ENCODE results near the gene OSBPL3.

Gene OSBPL3

GRCh38 chr7:24951441-24951980, 28.5 kb downstream of the OSBPL3 start:
- no peak for ATAC-seq
- Mint-ChIP-seq H3K4me3 (peak overlapping the region; percentile 36), H3K9me3 (no peaks in the 10 kb centered on the region), H3K36me3 (peaks cover 25% of the 10 kb centered on the region), H3K4me1 (peaks cover 86% of the 10 kb centered on the region), H3K27ac (no peak overlapping the region), H3K27me3 (no peaks in the 10 kb centered on the region)

DNA sequence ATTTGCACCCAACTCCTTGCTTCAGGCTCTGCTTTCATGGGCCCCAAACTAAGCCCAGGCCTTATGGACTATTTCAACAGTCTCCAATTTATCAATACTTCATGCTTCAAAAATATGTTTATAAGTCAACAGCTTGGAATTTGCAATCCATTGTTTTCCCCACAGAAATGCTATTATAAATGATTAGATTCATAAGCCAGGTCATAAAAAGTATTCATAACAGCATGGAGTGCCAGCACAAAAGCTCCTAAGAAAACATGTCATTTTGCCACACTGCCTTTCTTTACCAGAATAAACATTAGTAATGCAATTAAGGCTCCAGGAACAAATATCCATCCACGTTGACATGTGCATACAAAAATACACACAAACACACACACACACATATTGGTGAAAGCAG, 30.1 kb downstream of the OSBPL3 start:
- ATAC-seq = no peak

GRCh38 chr7:24948739-24949138, 31.2 kb downstream of the OSBPL3 start:
- Mint-ChIP-seq H3K36me3 (peaks cover 17% of the 10 kb centered on the region), H3K27ac (peak overlapping the region; percentile 41), H3K4me1 (peaks cover 80% of the 10 kb centered on the region), H3K4me3 (no peak overlapping the region), H3K9me3 (no peaks in the 10 kb centered on the region), H3K27me3 (no peaks in the 10 kb centered on the region)
- ATAC-seq = no peak

More for the DNA sequence above, 30.1 kb downstream of the OSBPL3 start:
- no peak overlapping the region for H3K4me3 Mint-ChIP-seq
- H3K9me3 Mint-ChIP-seq = no peaks in the 10 kb centered on the region
- peaks cover 23% of the 10 kb centered on the region for H3K36me3 Mint-ChIP-seq
- H3K4me1 Mint-ChIP-seq = peaks cover 88% of the 10 kb centered on the region
- peak overlapping the region; percentile 41 for H3K27ac Mint-ChIP-seq
- H3K27me3 Mint-ChIP-seq = no peaks in the 10 kb centered on the region

- H3K36me3 Mint-ChIP-seq = peaks cover 17% of the 10 kb centered on the region
- H3K27me3 Mint-ChIP-seq = no peaks in the 10 kb centered on the region
- H3K4me1 Mint-ChIP-seq = peaks cover 70% of the 10 kb centered on the region
- no peak for ATAC-seq
- H3K4me3 Mint-ChIP-seq = no peak overlapping the region
- H3K9me3 Mint-ChIP-seq = no peaks in the 10 kb centered on the region
- no peak overlapping the region for H3K27ac Mint-ChIP-seq
These were observed 33.5 kb downstream of the OSBPL3 start for GRCh38 chr7:24946467-24946866.

GRCh38 chr7:24945899-24946298, 34.1 kb downstream of the OSBPL3 start:
- Mint-ChIP-seq H3K4me1 (peaks cover 71% of the 10 kb centered on the region), H3K4me3 (no peak overlapping the region), H3K9me3 (no peaks in the 10 kb centered on the region), H3K27ac (no peak overlapping the region), H3K27me3 (no peaks in the 10 kb centered on the region), H3K36me3 (peaks cover 17% of the 10 kb centered on the region)
- no peak for ATAC-seq

DNA sequence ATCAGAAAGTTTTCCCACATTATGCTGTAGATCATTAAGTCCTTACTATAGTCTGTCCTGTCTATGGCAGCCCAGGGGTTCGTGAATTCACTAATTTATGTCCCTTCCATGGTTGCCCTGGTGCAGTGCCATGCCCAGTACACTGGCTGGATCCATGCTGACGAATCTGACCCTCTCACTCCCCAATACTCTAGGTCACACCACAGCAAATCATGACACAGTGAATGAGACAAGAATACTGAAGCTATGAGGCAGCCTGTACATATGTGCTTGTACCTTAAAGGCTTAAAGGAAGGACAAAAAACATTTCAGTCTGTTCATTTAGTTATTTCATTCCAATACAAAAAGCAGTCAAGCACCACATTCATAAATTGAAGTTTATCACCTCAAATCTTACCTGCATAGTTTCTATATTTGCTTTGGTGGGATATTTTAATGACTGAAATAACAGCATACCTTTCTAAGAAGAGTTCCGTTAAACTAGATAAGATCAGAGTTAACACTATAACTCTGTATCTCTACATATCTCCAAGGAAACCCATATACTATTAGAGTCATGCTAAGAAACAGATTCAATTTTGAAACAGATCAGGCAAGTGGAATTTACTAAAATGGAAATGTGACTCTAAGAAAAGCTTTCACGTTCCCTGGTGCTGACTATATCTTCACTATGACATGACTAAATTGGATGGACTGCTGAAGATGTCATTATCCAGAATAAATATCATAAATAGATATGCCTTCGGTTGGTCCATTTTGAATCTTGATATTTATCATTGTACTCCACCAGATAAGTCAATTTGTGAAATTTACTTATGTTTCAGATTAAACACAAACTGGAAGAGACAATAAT, 36.7 kb downstream of the OSBPL3 start:
- Mint-ChIP-seq H3K9me3 (no peaks in the 10 kb centered on the region), H3K4me3 (no peak overlapping the region), H3K27me3 (no peaks in the 10 kb centered on the region), H3K27ac (no peak overlapping the region), H3K36me3 (peaks cover 20% of the 10 kb centered on the region), H3K4me1 (peaks cover 68% of the 10 kb centered on the region)
- ATAC-seq = no peak

- H3K27ac Mint-ChIP-seq = peak overlapping the region; percentile 0
- no peak for ATAC-seq
- H3K4me3 Mint-ChIP-seq = no peak overlapping the region
- no peaks in the 10 kb centered on the region for H3K9me3 Mint-ChIP-seq
- H3K36me3 Mint-ChIP-seq = peaks cover 21% of the 10 kb centered on the region
- peaks cover 63% of the 10 kb centered on the region for H3K4me1 Mint-ChIP-seq
- H3K27me3 Mint-ChIP-seq = no peaks in the 10 kb centered on the region
These were observed 37.8 kb downstream of the OSBPL3 start for GRCh38 chr7:24942226-24942625.

DNA sequence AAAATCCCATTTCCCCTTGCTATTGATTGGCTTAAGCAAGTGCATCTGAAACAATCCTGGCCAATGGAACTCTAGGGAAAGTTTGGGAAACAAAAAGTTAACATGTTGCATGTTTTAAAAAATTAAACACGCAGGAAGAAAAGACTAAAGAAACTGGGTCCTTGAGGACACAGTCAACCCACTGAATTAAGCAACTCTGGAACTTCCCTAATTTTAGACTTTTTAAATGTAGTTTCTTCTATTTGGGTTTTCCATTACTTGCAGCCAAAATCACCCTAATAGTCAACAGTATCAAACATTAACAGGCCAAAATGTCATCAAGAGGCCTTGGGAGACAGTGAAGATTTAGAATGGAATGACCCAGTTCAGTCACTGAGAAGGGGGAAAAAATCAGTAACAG, 40.6 kb downstream of the OSBPL3 start:
- no peak for ATAC-seq
- peak overlapping the region; percentile 58 for H3K27ac Mint-ChIP-seq
- H3K4me3 Mint-ChIP-seq = no peak overlapping the region
- peaks cover 2% of the 10 kb centered on the region for H3K9me3 Mint-ChIP-seq
- H3K36me3 Mint-ChIP-seq = peaks cover 26% of the 10 kb centered on the region
- H3K27me3 Mint-ChIP-seq = no peaks in the 10 kb centered on the region
- H3K4me1 Mint-ChIP-seq = peaks cover 53% of the 10 kb centered on the region

GRCh38 chr7:24936121-24936824, 43.7 kb downstream of the OSBPL3 start:
- Mint-ChIP-seq H3K9me3 (peaks cover 2% of the 10 kb centered on the region), H3K36me3 (peaks cover 29% of the 10 kb centered on the region), H3K27ac (peak overlapping the region; percentile 40), H3K4me1 (peaks cover 68% of the 10 kb centered on the region), H3K4me3 (no peak overlapping the region), H3K27me3 (no peaks in the 10 kb centered on the region)
- ATAC-seq = no peak

DNA sequence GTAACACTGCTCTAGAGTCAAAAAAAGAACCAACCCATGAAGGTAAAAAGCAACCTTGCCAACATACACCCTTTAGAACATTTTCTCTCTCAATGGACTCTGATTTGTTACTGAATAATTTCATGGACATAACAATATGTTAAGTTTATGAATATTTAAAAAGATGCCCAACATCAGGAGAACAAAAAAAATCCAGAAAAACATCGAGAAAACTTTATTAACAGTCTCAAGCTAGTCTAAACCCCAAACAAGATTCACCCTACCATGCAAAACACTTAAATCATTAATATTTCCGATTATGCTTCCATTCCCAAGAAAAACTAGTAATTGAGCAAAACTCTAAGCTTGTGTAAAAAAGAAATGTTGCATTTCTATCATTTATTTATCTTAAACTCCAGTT, 46.7 kb downstream of the OSBPL3 start:
- Mint-ChIP-seq H3K9me3 (peaks cover 2% of the 10 kb centered on the region), H3K27me3 (no peaks in the 10 kb centered on the region), H3K4me1 (peaks cover 54% of the 10 kb centered on the region), H3K36me3 (peaks cover 29% of the 10 kb centered on the region), H3K27ac (peak overlapping the region; percentile 76), H3K4me3 (peak overlapping the region; percentile 71)
- ATAC-seq = no peak

GRCh38 chr7:24932815-24933214, 47.2 kb downstream of the OSBPL3 start:
- no peaks in the 10 kb centered on the region for H3K27me3 Mint-ChIP-seq
- peaks cover 58% of the 10 kb centered on the region for H3K4me1 Mint-ChIP-seq
- ATAC-seq = peak; percentile 57
- peak overlapping the region; percentile 76 for H3K27ac Mint-ChIP-seq
- peaks cover 28% of the 10 kb centered on the region for H3K36me3 Mint-ChIP-seq
- peaks cover 2% of the 10 kb centered on the region for H3K9me3 Mint-ChIP-seq
- H3K4me3 Mint-ChIP-seq = peak overlapping the region; percentile 71

DNA sequence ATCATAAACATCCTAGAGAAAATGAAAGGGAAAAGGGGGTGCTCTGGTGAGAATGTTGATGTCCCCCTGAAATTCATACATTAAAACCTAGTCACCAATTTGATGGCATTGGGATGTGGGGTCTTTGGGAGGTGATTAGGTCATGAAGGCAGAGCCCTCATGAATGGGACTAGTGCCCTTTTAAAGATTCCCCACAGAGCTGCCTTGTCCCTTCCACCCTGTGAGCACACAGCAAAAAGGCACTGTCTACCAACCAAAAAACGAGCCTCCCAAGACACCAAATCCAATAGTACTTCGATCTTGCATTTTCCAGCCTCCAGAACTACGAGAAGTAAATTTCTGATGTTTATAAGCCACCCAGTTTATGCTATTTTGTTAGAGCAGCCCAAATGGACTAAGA, 47.6 kb downstream of the OSBPL3 start:
- Mint-ChIP-seq H3K4me1 (peaks cover 58% of the 10 kb centered on the region), H3K27me3 (no peaks in the 10 kb centered on the region), H3K4me3 (peak overlapping the region; percentile 71), H3K36me3 (peaks cover 28% of the 10 kb centered on the region), H3K27ac (peak overlapping the region; percentile 76), H3K9me3 (peaks cover 2% of the 10 kb centered on the region)
- ATAC-seq = no peak

DNA sequence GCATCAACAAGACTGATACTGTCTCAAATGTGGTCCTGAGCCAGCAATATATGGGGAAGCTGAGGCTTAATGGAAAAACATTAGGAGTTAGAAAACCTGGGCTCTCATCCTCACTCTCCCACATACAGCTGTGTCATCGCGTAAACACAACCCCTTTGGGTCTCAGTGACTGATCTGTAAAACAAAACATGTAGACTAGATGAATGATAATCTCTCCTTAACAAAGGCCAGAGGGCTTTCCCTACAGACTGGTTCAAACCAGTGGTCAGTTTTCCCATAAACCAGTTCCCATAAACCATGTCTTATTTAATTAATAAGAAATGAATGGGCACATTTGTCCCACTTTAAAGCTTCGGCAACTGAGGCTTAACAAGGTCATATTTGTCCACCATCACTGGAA, 48.1 kb downstream of the OSBPL3 start:
- Mint-ChIP-seq H3K4me3 (no peak overlapping the region), H3K27me3 (no peaks in the 10 kb centered on the region), H3K36me3 (peaks cover 27% of the 10 kb centered on the region), H3K4me1 (peaks cover 58% of the 10 kb centered on the region), H3K27ac (no peak overlapping the region), H3K9me3 (peaks cover 2% of the 10 kb centered on the region)
- ATAC-seq = no peak

DNA sequence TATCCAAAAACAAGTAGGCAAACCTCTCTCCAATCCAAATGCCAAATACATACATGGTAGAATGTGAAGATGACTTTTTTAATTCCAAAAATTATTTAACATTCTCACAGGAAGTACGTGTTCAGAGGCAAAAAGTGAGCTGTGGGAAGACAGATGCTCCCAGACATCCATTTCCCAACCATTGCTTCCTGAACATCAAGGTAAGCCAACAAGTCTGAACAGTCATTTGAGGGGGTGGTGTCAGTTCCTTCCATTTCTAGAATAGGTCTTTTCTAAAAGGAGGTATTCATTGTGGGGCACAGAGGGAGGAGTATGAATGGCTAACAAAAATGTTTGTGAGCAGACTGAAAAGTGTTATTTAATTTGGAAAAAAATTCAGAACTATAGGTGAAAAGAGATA, 49.1 kb downstream of the OSBPL3 start:
- ATAC-seq = no peak
- H3K27me3 Mint-ChIP-seq = no peaks in the 10 kb centered on the region
- H3K9me3 Mint-ChIP-seq = no peaks in the 10 kb centered on the region
- peaks cover 17% of the 10 kb centered on the region for H3K36me3 Mint-ChIP-seq
- H3K4me3 Mint-ChIP-seq = no peak overlapping the region
- H3K27ac Mint-ChIP-seq = no peak overlapping the region
- H3K4me1 Mint-ChIP-seq = peaks cover 56% of the 10 kb centered on the region

DNA sequence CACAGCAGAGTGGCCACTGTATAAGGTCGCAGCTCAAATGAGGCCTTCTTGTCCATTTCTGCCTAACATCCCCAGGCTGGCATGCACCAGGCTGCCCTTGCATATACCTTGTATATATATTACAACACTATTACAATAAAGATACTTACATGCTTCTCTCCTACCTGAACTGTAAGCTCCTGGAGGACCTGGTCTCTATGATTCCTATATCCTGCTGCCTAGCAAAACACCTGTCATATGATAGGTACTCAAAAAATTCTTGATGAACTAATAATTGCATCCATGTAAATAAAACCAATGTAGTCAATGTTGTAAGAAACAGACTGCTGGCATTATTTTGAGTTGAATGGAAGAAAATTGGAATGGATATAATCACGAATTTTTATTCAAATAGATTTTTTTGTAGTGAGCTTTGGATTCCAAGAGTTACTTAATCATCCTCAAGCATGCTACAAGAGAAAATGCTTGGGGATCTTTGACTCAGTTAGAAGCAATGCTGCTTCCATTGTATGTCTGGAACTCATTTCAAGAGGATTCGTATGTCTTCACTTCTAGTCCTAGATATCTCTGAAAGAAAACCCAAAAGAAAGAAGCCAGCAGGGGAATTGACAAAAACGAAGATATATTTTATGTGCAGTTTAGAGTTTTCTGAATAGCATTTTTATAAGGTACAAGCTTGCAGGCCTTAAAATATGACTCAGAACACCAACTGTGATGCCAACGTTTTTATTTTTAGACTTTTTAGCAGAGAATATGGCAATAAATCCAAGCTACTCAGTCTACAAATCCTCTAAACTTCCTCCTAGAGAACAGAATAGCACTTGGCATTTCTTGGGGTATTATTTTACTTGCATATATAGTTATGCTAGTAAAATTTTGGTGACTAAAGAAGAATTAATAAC, 53.1 kb downstream of the OSBPL3 start:
- Mint-ChIP-seq H3K4me1 (peaks cover 52% of the 10 kb centered on the region), H3K27ac (no peak overlapping the region), H3K27me3 (no peaks in the 10 kb centered on the region), H3K9me3 (no peaks in the 10 kb centered on the region), H3K36me3 (peaks cover 17% of the 10 kb centered on the region), H3K4me3 (no peak overlapping the region)
- no peak for ATAC-seq

All from stimulated activated memory B cell treated with anti-CD40 and anti-IgM and Interleukin-4, amounts not matched to agents 10 μg/mL and 1 μg/mL and 100 μg/mL, for 72 hours (primary cell).